ENCODE data around the gene ERI2.
"Not testable (repeated sequence)": the region's sequence is repeated elsewhere in the genome, so short reads cannot be mapped to it uniquely, and the experiment has no call there.

The ERI2 gene

DNA sequence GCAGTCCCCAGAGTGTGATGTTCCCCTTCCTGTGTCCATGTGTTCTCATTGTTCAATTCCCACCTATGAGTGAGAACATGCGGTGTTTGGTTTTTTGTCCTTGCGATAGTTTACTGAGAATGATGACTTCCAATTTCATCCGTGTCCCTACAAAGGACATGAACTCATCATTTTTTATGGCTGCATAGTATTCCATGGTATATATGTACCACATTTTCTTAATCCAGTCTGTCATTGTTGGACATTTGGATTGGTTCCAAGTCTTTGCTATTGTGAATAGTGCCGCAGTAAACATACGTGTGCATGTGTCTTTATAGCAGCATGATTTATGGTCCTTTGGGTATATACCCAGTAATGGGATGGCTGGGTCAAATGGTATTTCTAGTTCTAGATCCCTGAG lies 50.5 kb downstream of the ERI2 start:
- H3K27me3 ChIP-seq (ENCODE audit: control insufficient read depth, insufficient read depth, low read length); H3K9ac ChIP-seq (ENCODE audit: low read length); H3K4me1 ChIP-seq (ENCODE audit: control insufficient read depth, insufficient read depth, low read length); H3K36me3 ChIP-seq (ENCODE audit: control insufficient read depth, insufficient read depth, low read length); H3K9me3 ChIP-seq (ENCODE audit: control insufficient read depth, low read length); H3K4me3 ChIP-seq (ENCODE audit: low read length): not testable (repeated sequence)

DNA sequence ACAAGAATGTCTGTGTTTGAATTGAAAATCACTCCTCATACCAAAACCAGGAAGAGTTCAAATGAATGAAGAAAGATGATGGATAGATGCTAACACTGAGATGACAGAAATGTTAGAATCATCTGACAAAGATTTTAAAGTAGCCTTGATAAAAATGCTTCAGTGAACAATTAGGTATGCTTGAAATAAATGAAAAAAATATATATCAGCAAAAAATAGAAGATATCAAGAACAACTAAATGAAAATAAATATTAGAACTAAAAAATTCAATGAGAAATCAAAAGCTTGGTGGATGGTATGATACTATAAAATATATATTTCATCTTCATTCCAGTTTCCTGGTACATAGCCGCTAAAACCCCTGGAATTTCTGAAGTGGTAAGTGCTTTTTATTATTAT lies 51.0 kb downstream of the ERI2 start:
- H3K9ac ChIP-seq (ENCODE audit: low read length), result no peak overlapping the region
- no peak overlapping the region for H3K4me3 ChIP-seq (ENCODE audit: low read length)
- no peaks in the 10 kb centered on the region for H3K27me3 ChIP-seq (ENCODE audit: control insufficient read depth, insufficient read depth, low read length)
- no peaks in the 10 kb centered on the region for H3K4me1 ChIP-seq (ENCODE audit: control insufficient read depth, insufficient read depth, low read length)
- H3K36me3 ChIP-seq (ENCODE audit: control insufficient read depth, insufficient read depth, low read length), result no peaks in the 10 kb centered on the region
- H3K9me3 ChIP-seq (ENCODE audit: control insufficient read depth, low read length), result no peaks in the 10 kb centered on the region

DNA sequence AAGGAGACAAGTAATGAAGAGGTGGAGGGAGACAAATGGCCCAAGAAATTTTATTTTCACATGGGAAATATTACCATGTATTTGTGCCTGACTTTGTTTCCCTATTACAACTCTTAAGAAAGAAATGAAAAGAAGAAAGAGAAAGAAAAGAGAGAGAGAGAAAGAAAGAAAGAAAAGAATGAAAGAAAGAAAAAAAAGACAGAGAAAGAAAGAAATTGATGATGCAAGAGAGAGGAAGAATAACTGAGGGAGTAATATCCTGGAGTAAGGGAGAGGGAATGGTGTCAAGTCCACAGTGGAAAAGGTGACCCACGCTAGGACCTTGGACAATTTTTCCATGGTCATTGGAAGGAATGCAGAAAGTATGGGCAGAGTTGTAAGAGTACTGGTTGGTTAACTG lies 52.5 kb downstream of the ERI2 start:
- Histone ChIP-seq H3K27me3 (ENCODE audit: control insufficient read depth, insufficient read depth, low read length) (no peaks in the 10 kb centered on the region), H3K9ac (ENCODE audit: low read length) (no peak overlapping the region), H3K4me3 (ENCODE audit: low read length) (no peak overlapping the region), H3K36me3 (ENCODE audit: control insufficient read depth, insufficient read depth, low read length) (no peaks in the 10 kb centered on the region), H3K4me1 (ENCODE audit: control insufficient read depth, insufficient read depth, low read length) (no peaks in the 10 kb centered on the region), H3K9me3 (ENCODE audit: control insufficient read depth, low read length) (no peaks in the 10 kb centered on the region)

DNA sequence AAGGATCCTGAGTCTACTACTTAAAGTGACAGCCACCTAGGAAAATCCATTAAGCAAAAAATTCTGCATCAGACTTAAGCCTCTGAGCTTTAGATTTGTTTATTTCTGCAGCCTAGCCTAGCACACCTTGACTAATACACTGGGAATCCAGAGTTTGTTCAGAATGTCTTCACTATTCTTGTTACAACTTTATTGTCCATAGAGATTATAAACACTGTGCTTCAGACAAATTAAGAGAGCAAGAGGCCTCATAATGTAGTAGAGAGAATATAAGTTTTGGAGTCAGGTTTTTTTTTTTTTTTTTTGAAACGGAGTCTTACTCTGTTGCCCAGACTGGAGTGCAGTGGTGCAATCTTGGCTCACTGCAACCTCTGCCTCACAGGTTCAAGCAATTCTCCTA lies 55.7 kb downstream of the ERI2 start:
- Histone ChIP-seq H3K9me3 (ENCODE audit: control insufficient read depth, low read length) (no peaks in the 10 kb centered on the region), H3K36me3 (ENCODE audit: control insufficient read depth, insufficient read depth, low read length) (no peaks in the 10 kb centered on the region), H3K27me3 (ENCODE audit: control insufficient read depth, insufficient read depth, low read length) (no peaks in the 10 kb centered on the region), H3K4me1 (ENCODE audit: control insufficient read depth, insufficient read depth, low read length) (no peaks in the 10 kb centered on the region), H3K4me3 (ENCODE audit: low read length) (no peak overlapping the region), H3K9ac (ENCODE audit: low read length) (no peak overlapping the region)

DNA sequence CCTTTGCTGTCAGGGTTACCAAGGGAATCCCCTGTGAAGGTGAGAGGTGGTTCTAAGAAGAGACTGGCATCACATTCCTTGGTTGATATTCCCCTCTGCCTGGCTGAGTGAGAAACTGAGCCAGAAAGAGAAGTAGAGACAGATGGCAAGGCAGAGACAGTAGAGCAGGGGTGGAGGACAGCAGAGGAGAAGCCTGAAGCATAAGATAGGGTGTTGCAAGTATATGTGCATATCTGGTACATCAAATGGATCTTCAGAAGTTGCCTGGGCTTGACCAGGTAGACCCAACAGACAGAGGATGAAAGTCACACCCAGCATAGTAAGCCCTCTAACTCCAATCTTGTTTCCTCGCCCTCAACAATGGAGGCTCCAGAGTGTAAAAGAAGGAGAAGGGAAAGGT lies 56.8 kb downstream of the ERI2 start:
- H3K9ac ChIP-seq (ENCODE audit: low read length), result no peak overlapping the region
- H3K9me3 ChIP-seq (ENCODE audit: control insufficient read depth, low read length), result no peaks in the 10 kb centered on the region
- H3K4me3 ChIP-seq (ENCODE audit: low read length), result no peak overlapping the region
- H3K4me1 ChIP-seq (ENCODE audit: control insufficient read depth, insufficient read depth, low read length), result no peaks in the 10 kb centered on the region
- H3K36me3 ChIP-seq (ENCODE audit: control insufficient read depth, insufficient read depth, low read length), result no peaks in the 10 kb centered on the region
- no peaks in the 10 kb centered on the region for H3K27me3 ChIP-seq (ENCODE audit: control insufficient read depth, insufficient read depth, low read length)

DNA sequence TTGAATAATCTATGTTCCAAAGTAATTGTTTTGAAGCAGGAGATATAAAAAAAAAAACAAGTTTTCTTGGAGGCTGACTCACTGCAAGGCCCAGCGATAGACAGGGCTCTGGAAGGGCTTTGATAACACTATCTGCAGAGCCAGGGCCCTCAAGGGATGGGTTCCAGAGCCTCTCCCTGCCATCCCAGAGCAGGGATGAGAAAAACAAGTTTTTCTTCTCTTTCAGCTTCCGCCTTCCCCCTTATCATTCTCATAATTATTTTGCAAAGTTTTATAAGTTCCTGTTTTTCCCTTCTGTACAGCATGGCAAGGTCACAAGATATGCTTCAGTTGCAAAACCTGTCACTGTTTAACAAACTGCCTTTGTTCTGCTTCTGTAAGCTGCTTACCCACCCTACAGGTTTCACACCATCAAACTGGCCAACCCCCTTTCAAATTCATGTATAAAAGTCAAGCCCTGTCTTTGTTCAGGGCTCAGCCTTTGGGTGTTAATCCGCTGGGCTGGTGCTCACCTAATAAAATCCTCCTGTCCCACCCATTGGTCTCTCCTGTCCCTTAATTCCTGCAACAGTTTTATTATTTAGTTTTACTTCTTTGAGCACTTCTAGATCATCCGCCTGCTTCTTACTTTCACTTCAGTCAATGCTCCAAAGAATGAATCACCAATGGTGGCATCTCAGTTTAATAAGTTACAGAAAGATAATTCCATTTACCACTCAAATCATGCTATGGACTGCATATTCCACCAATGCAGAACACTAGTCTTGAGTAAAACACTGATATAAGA lies 59.0 kb downstream of the ERI2 start:
- no peak overlapping the region for H3K4me3 ChIP-seq (ENCODE audit: low read length)
- no peaks in the 10 kb centered on the region for H3K36me3 ChIP-seq (ENCODE audit: control insufficient read depth, insufficient read depth, low read length)
- H3K4me1 ChIP-seq (ENCODE audit: control insufficient read depth, insufficient read depth, low read length), result no peaks in the 10 kb centered on the region
- no peaks in the 10 kb centered on the region for H3K9me3 ChIP-seq (ENCODE audit: control insufficient read depth, low read length)
- H3K9ac ChIP-seq (ENCODE audit: low read length), result no peak overlapping the region
- H3K27me3 ChIP-seq (ENCODE audit: control insufficient read depth, insufficient read depth, low read length), result no peaks in the 10 kb centered on the region

DNA sequence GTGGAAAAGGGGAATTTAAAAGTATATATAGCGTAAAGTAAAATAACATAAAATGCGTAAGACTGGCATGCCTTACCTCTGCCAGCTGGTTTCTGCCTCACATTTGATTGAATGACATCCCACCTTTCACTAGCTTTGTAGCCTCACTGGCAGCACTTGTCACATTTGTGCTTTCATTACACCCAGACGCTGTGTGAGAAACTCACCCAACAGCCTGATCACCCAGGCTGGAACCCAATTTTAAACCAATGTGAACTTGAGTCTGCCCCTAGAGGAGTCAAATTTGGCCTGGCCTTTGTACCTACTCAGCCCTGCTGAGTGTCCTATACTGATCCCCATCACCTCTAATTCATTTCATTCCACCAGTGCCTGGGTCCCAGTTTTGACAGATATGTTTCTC lies 59.8 kb downstream of the ERI2 start:
- H3K9ac ChIP-seq (ENCODE audit: low read length), result no peak overlapping the region
- H3K4me1 ChIP-seq (ENCODE audit: control insufficient read depth, insufficient read depth, low read length), result peaks cover 3% of the 10 kb centered on the region
- no peaks in the 10 kb centered on the region for H3K9me3 ChIP-seq (ENCODE audit: control insufficient read depth, low read length)
- H3K27me3 ChIP-seq (ENCODE audit: control insufficient read depth, insufficient read depth, low read length), result no peaks in the 10 kb centered on the region
- no peaks in the 10 kb centered on the region for H3K36me3 ChIP-seq (ENCODE audit: control insufficient read depth, insufficient read depth, low read length)
- no peak overlapping the region for H3K4me3 ChIP-seq (ENCODE audit: low read length)
